ENCODE data around the gene TRIM31.

Gene TRIM31, protein sequence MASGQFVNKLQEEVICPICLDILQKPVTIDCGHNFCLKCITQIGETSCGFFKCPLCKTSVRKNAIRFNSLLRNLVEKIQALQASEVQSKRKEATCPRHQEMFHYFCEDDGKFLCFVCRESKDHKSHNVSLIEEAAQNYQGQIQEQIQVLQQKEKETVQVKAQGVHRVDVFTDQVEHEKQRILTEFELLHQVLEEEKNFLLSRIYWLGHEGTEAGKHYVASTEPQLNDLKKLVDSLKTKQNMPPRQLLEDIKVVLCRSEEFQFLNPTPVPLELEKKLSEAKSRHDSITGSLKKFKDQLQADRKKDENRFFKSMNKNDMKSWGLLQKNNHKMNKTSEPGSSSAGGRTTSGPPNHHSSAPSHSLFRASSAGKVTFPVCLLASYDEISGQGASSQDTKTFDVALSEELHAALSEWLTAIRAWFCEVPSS

DNA sequence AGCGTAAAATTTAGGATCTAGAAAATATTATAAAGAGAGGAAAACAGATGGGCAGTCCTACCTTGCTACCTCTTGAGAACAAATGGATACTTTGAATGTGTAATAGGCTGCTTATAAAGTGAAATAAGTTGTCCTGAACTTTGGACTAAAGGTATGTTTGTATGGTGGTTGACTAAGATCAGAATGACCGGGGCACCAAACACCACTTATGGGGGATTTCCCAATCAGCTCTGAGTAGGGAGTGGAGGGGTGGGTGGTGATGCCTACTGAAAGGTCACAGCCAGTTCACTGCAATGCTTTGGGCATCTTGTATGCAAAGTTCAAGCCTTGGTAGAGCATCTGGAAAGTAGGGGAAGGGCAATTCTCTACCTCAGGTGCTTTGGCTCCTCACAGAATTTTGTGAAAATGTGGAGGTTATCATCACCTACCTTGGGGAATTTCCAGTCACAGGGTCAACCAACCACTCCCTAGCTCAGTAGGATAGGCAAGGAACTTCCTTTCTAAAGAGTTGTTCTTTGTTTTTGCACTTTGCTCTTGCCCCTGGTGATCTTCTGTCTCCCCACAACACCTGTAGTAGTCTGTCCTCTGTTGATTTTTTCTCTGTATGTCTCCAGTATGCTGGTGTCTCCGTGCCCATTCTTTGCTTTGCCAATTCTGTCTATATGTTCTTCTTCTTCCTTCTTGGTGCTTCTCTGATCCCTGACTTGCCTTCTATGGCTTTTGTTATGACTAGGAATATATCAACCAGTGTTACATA is at the start of gene TRIM31:
Gene TRIM31, minus strand, starts transcription at position 88 of the 757 bp plus-strand sequence. CDS start 285 bp downstream, outside the sequence.
- no peak for DNase-seq (ENCODE audit: low spot score)

DNA sequence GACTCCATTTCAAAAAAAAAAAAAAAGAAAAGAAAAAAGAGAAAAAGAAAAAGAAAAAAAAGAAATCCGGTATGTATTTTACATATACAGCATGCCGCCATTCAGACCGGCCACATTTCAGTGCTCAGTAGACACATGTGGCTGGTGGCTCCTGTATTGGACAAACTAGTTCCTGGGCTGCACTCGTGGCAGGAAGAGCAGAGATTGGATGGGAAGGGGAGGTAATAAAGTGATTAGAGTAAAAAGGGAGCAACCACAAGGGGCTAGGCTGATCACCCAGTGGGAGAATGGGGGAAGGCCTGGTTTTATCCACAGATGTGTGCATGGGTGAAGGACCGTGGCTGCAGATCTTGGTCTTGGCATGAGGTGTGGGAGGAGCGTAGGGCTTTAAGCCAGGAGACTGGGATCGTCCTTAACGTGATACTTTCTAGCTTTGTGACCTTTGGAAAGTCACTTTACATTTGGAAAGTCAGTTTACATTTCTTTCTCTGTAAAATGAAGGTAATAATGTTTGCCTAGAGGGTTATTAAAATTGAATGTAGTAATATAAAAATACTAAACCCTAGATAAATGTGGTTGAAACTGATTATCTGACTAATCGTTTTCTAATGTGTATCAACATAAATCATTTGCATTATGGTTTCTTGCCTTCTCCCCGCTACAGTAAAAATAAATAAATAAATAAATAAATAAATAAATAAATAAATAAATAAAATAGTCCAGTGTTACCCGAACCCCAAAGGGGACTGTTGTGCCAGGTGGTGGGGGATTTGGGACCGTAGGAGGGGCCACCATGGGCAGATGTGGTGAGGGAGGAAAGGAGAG is 49.6 kb upstream of the TRIM31 start:
- no peak for DNase-seq (ENCODE audit: low spot score)

DNA sequence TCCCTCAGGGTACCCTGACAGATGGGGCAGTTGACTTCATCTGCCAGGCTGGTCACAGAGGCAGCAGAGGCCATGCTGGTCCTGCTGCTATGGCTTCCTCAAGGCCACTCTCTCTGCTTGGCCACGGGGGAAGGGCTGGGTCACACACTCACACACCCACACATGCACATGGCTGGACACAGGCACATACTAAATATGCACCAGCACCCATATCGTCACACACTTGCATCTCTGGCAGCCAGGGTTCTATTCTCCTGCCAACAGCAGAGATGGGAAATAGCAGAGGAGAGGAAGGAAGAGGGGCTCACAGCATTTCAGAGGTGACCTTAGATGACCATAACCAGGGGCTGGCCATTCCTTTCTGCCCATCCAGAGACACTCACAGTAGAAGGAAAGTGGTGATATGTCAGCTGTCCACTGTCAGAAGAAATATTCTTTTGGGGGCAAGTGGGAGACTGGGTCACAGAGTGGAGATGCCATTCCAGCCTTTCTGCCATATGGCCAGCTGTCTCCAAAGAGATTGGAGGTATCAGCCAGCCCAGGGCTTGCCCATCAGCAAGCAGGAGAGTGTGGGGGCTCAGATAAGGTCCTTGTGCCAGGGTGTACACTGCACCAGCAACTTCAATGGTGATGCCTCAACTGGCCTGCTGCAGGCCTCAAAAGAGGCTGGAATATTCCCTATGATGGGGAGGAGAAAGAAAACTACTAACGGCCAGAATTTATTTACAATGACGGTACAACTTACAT is 48.1 kb upstream of the TRIM31 start, which contains the start of gene TRIM10:
Gene TRIM10, minus strand, starts transcription at position 427 of the 747 bp plus-strand sequence. Its CDS starts 353 bp downstream, at position 74.
- DNase-seq (ENCODE audit: low spot score), result no peak

DNA sequence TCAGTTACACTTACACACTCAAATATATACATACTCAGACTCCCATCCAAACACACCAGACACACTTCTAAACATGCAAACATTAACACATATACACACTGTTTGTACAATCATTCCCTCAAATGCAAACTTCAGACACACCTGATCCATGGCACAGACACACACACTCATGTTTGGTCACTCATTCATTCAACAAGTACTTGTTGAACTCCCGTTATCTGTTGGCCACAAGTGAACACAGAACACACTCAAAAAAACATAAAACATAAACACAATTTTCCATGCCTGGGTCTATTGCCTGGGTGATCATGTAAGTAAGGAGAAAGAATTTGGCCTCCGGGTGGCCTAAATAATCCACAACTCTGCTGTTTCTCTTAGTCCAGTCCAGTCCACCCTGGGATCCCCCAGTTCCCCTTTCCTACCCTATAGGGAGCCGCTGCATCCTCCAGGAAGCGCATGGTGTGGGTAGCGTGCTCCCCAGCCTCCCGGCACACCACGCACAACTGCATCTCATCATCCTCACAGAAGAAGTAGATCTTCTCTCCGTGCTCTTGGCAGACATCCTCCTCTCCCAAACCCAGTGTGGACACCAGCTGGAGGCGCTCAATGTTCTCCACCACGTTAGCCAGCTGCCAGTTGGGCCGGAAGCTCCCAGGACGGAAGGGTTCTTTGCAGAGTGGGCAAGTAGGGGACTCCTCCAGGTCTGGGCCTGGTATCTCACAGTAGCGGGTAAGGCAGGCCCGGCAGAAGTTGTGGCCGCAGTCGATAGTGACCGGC is 47.3 kb upstream of the TRIM31 start:
- no peak for DNase-seq (ENCODE audit: low spot score)

DNA sequence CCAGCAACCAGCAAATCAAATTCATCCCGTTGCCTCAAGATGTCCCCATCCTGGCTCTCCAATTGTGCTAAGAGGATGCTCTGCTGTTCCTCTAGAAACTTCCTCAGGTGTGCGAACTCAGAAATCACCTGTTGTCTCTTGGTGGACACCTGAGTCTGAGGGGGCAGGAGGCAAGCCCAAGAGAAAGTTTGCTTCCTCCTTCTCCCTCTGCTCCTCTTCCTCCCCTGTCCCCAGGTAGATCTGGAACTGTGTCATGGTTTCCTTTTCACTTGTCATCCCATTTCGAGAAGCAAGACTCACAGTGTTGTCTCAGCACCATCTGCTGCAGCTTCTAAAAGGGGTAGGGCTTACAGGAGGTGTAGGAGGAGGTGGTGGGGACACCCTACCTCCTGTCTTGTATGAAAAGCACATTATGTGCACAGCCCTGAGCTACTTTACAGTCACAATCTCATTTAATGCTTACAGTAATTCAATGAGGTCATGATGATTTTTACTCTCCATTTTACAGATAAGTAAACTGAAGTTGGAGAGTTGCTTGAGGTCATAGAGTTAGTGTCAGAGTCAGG is 45.7 kb upstream of the TRIM31 start:
- no peak for DNase-seq (ENCODE audit: low spot score)

DNA sequence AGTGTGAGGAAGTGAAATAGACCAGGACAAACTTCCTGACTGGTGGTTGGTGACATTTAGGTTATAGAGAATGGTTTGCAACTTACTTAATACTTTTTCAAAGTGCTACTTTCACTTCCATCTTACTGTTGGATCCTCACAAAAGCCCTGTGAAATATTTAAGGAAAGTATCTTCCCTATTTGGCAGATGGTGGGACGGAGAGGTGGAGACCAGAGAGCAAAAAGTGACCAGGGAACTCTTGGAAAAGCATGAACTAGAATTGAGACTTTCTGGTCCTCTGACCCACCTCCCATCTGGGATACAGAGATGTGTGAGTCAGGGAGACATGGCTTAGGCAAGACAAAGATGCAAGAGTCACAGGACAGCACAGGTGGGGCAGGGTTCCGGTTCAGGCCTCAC is 45.1 kb upstream of the TRIM31 start:
- no peak for DNase-seq (ENCODE audit: low spot score)

DNA sequence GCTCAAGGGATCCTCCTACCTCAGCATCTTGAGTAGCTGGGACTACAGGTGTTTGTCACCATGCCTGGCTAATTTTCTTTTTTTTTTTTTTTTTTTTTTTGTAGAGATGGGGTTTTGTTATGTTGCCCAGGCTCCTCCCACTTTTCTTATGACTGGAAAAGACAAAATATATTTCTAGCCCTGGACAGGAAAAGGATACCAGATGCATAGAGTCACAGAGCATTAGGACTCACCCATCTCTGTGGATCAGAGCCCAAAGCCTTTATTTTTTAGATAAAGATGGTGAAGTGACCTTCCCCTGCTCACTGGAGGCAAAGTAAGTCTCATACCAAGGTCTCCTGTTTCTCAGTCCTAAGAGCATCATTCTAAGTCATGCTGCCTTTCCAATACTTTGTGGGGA is 44.7 kb upstream of the TRIM31 start:
- DNase-seq (ENCODE audit: low spot score), result no peak

DNA sequence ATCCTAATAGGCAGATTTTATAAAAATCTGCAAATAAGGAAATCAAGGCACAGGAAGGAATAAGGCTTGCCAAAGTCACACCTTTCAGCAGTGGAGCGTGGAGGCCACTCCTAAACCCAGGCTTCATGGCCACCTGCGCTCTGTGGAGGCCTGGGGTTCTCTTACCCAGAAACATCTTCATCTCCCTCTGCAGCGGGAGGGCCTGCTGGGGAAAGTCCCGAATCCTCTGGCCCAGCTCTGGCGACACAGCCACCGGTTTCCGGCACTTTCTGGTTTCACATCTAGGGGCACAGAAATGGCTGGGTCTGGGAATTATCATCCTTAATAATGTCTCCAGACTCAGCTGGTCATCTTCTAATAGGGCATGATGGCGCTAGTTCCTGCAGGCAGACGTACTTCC is 43.9 kb upstream of the TRIM31 start:
- DNase-seq (ENCODE audit: low spot score), result no peak

DNA sequence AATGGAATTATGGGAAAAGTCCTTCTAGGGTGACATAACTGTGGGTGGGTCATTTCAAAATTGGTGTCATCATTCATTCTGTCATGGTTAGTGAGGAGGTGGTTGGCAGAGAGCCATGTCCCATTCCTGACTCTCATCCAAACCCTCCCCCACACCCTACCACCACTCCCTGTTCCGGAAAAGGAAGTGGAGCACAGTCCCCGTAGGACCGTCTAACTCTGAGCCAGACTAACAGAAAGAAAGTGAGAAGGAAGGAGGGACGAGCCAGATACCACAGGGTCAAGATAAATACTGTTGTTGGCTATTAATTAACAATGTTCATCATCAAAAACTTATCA is 43.3 kb upstream of the TRIM31 start:
- DNase-seq (ENCODE audit: low spot score), result no peak

DNA sequence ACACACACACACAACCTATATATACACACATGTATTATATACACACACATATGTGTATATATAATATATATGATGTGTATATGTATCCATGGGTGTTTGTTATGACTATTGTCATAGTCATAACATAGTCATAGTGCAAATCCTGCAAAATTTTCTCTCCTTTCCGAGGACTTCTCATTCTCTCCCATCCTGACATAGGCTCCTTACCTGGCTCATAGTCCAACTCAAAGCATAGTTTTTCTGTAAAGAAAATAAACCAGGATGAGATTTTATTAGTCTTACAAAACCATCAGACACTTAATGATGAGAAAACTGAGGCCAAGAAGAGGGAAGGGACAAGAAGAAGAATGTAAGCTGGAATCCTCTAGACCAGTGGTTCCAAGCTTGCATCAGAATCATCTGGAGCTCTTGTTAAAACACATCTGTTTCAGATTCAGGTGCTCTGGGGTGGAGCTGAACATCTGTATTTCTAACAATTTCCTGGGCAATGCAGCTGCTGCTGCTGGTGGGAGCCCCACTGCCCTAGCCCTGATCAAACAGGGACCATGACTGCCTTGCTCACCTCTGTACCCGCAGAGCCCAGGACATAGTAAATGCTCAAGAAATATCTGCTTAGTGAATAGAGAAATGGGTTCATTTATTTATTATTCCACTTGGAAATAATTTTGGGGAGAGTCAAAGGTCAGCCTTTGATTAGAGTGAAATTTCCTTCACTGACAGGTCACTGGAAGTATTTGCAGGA is 42.8 kb upstream of the TRIM31 start:
- no peak for DNase-seq (ENCODE audit: low spot score)

DNA sequence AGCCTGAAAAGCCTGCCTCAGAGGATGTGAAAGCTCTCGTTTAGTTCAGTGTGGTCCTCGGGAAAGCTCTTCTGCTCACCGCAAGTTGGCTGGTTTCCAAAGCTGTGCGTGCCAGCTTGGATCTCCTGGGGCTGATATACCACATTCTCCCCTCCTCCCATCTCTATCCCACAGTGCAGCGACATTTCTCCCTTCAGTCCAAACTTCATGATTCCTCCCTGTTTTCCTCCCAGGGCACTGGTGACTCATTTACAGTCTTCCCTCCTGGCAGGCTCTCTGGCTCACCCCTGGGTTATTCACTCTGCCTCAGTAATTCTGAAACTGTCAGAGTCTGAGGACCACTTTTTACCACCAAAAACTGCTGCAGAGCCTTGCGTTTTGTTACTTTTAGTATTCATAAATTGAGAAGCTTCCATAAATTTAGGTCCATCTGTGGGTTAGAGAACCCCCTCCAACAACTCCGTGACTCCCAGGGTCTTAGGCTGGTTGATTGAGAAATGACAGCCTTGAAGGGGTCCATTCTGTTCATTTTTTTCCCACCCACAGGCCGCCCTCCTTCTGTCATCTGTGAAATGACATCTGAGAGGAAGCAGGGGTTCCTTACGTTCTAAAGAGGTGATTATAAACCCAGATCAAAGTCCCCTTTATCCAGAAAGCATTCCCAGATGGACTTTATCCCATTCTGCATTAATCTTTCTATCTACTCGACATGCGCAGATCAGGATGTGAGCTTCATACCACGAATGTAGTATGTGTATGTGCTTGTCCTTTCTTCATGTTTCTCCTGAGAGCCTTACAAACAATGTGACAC is 42.0 kb upstream of the TRIM31 start:
- DNase-seq (ENCODE audit: low spot score), result no peak

DNA sequence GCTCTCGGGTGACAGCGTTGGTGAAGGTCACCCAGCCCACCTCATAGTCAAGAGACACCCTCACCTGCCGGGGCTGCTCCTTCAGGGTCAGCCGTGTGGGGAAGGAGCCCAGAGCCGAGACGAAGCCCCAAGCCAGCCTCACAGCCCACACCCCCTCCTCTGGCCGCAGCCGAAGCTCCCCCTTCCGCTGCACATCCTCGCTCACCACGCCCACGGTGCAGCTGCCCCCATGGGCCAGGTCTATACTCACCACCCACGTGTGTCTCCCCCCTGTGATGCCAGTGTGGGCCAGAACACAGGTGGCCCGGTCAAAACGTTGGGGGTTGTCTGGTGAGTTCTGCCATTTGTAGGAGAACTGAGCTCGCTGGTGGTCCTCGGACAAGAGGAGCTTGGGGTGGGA is 41.2 kb upstream of the TRIM31 start:
- DNase-seq (ENCODE audit: low spot score), result no peak

DNA sequence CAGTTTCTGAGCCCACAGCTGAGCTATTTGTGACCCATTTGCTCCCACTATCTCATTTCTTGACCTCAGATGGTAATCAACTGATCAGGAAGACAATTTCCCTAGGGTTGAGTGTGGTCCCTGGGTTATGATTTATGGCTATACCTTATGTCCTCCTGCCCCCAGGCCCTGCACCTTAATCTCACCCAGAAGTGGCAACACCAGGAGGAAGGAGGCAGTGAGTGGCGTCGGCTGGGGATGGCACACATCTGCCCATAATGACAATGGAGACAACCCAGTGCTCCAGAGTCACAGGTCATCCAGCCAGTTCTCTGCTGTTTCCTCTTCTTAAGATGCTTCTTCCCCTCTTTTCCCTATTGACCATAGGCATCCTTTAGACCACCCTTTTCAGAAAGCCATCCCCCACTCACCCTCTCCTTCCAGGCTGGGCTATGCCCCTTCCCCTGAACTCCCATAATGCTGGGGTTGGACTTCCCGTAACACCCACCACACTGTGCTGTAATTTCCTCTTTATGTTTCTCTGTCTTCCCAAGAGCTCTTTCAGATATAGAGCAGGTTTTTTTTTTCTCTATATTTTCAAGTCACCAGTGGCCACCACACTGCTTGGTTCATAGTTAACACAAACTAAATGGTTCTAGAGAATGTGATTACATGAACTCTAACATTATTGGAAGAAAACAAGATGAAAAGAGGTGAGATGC is 40.2 kb upstream of the TRIM31 start:
- DNase-seq (ENCODE audit: low spot score), result no peak

DNA sequence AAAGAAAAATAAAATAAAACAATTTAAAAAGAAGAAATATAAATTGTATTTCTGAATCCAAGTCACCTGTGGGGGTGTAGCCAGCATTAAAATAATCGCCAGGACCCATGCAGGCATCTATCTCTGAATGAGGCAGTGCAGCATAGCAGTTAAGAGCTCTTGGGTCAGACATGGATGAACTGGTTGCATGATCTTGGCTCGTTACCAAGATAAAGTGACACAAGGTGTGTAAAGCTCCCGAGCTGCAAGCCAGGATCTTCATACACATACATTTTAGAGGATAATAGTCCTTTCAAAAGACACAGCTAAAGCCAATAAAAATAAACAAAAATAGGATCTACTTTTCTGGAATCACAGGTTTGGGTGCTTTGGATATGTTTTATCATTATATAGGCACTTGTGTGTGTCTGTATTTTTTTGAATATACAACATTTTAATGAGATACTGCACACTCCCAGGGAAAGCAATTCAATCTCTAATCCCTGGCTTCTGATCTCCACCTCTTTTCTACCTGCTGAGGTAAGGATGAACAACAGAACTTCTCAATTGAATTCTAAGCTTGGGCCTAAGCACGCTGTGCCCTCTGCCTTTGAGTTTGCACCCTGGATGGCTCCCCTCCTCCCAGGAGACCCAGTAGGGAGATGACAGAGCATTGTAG is 39.3 kb upstream of the TRIM31 start:
- no peak for DNase-seq (ENCODE audit: low spot score)

DNA sequence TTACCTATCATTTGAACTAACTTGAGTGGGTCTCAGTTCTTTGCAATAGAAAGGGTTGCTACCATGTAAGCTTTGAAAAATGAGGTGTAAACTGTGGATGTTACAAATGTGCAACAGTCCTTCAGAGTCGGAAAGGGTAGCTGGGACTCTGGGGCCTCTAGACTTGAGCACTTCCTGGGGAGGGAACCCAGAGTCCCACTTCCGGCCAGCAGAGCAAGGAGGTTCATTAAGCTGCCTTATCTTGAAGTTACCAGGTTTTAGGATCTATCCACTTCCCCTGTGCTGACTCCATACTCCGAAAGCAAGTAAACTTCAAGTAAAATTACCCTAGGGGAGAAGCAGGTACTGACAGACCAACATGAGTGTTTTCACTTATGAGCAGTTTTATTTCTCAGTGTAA is 38.7 kb upstream of the TRIM31 start:
- no peak for DNase-seq (ENCODE audit: low spot score)

DNA sequence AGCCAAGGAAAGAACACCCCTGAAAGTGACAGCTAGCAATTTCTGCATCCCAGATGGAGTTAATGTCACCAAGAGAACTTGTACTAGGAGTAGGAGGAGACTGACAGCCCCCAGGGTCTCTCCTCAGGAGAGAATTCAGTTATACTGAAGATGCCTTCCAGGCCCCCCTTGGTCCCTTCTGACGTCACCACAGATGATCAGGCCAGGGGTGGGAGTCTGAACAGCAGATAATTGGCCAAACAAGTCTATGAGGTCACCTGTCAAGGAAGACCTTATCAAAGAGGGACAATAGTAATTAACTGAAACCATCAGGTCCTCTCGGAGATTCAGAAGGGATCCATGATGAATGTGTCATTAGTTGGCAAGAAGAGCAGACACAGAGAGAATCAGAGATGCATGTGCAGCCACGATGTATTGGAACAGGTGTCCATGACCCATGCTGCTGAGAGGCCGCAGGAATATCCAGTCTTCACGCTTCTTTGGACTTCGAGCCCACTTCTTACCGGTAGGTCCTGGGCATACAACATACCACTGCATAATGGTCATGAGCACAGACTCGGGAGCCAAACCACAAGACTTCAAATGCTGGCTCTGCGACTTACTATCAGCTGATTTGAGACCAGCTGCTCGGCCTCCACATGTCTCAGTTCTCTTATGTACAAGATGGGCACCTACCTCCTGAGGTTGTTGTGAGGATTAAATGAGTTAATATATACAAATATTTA is 37.9 kb upstream of the TRIM31 start:
- DNase-seq (ENCODE audit: low spot score), result no peak

DNA sequence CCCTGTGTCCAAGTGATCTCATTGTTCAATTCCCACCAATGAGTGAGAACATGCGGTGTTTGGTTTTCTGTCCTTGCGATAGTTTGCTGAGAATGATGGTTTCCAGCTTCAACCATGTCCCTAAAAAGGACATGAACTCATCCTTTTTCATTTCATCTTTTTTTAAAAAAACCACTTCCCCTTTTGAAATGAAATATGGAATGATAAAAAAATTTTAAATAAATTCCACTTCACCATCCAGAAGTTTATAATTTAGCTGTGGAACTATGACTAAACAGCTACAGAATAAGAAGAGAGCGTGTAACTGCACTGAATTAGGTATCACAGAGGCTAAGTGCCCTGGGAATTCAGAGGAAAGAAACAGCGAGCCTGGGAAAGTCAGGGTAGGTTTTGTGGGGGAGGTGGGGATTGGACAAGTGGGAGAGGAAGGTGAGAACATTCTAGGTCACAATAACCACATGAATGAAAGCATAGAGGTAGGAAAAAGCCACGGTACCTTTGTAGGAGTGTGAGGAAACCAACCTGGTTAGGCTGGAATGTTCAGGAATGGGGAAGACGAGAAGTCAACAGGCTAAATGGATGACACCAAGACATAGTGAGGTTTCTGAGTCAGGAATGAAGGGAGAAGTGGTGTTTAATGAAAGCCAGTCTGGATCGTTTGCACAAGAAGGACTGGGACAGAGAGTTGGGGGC is 37.1 kb upstream of the TRIM31 start:
- DNase-seq (ENCODE audit: low spot score), result no peak

Measured in iPS-NIHi11 (cell line).